Aorta (tissue), 5 donors: ENCODE data around the gene ZNF780A. TPM values are rescaled to one million over a fixed set of nuclear protein-coding genes. Genes with fewer than 3 reads are reported as not detected.

ENCODE experiments used
- ATAC-seq: fragments of 200-7000 bp; cut with Tn5 transposase; one replicate; pipeline ENCODE4 v1.9.1; 2022; ENCODE audit warnings: moderate library complexity; ENCODE audit not compliant: low FRiP score
- DNase-seq, 2 donors: peaks; one replicate each; pipeline ENCODE4 v3.0.0-alpha.2; 2020
- H3K27ac ChIP-seq, 2 donors: one replicate each; pipeline ENCODE4 v1.5.1; 2013; ENCODE audit warnings: low read length in 2 of 2, mild to moderate bottlenecking in 2 of 2, moderate library complexity in 2 of 2, control low read depth in 1 of 2, inconsistent platforms in 1 of 2, low read depth in 1 of 2
- H3K27me3 ChIP-seq, 2 donors: one replicate each; pipeline ENCODE4 v1.6.1; 2013; ENCODE audit warnings: control low read depth in 1 of 2, low read length in 1 of 2, mild to moderate bottlenecking in 1 of 2, moderate library complexity in 1 of 2; ENCODE audit not compliant: insufficient read depth in 2 of 2, control insufficient read depth in 1 of 2
- H3K36me3 ChIP-seq, 2 donors: one replicate each; pipeline ENCODE4 v1.6.1; 2013; ENCODE audit warnings: control low read depth in 1 of 2, low read length in 1 of 2, mild to moderate bottlenecking in 1 of 2; ENCODE audit not compliant: insufficient read depth in 2 of 2, control insufficient read depth in 1 of 2
- H3K4me1 ChIP-seq, 2 donors: one replicate each; pipeline ENCODE4 v1.6.1; 2013; ENCODE audit warnings: low read length in 2 of 2, control low read depth in 1 of 2, mild to moderate bottlenecking in 1 of 2, moderate library complexity in 1 of 2; ENCODE audit not compliant: insufficient read depth in 2 of 2, control insufficient read depth in 1 of 2
- H3K4me3 ChIP-seq, 2 donors: one replicate each; pipeline ENCODE4 v1.5.1; 2013; ENCODE audit warnings: low read length in 2 of 2, control low read depth in 1 of 2, mild to moderate bottlenecking in 1 of 2
- H3K9me3 ChIP-seq: one replicate; pipeline ENCODE4 v1.6.1; 2013; ENCODE audit warnings: mild to moderate bottlenecking, low read length; ENCODE audit not compliant: control insufficient read depth
- WGBS, 2 donors: extraction: QIAGEN DNeasy Blood & Tissue Kit; methylation state at CpG; one replicate each; pipeline ENCODE4 v1.1.7; 2013; 5-methylcytosine and 5-hydroxymethylcytosine counted together
- intact Hi-C, 2 donors: fragments of 100-400 bp; cut with DNase I; formaldehyde crosslinking; loops; one replicate each; pipeline versions ENCODE4 v1.14.2 to v1.15.0; 2022
- polyA plus RNA-seq, 2 donors: library from polyadenylated mRNA; stranded (reverse); fragments of 200-250 nt; gene quantifications; one replicate each; pipeline ENCODE4 v1.2.3, GENCODE V29; 2013
- total RNA-seq, 2 donors: library from RNA; stranded (reverse); fragmentation: NEBNext Ultra II Directional; extraction: Animal tissue kit (Norgen Biotek cat#: 25700); gene quantifications; one replicate each; pipeline ENCODE4 v1.2.1, GENCODE V29; 2021
- donor health status: healthy with polysubstance abuse.
- donor health status: Bipolar disorder and iron deficiency.
- donor health status: DM: no; HTN: no; CAD: no.
- donor health status: DM: no; HTN: no; CAD: no.
- donor health status: DM: yes; HTN: yes; CAD: no.

ZNF780A gene
- total and polyA plus RNA-seq, 4 donors, result 2.1 to 20.4 (median 9.6) TPM

- DNase-seq (no peak), ATAC-seq (no peak)
- Histone ChIP-seq H3K27ac (no peak overlapping the region), H3K4me3 (no peak overlapping the region), H3K4me1 (peaks cover 0 to 3% of the 10 kb centered on the region in 2 donors), H3K36me3 (no peaks in the 10 kb centered on the region), H3K9me3 (no peaks in the 10 kb centered on the region), H3K27me3 (no peaks in the 10 kb centered on the region)
- WGBS, 2 donors, result 82 to 96% methylated on average over 1 of the region's 1 CpG
- intact Hi-C loops, result no loop called here
Measured at GRCh38 chr19:40093416-40093815, 2.7 kb upstream of the ZNF780A start.

GRCh38 chr19:40091205-40092129, 724 bp upstream of the ZNF780A start:
- 42 to 44% methylated on average over 10 of the region's 10 CpGs for WGBS, 2 donors
- Histone ChIP-seq H3K4me1 (peaks cover 0 to 3% of the 10 kb centered on the region in 2 donors), H3K4me3 (peak overlapping the region; percentile 71 to 75), H3K27ac (peak overlapping the region in 1 of 2 donors; percentile 17), H3K27me3 (no peaks in the 10 kb centered on the region), H3K36me3 (no peaks in the 10 kb centered on the region), H3K9me3 (no peaks in the 10 kb centered on the region)
- intact Hi-C loops, result no loop called here
- no peak for ATAC-seq
- DNase-seq, result no peak

DNA sequence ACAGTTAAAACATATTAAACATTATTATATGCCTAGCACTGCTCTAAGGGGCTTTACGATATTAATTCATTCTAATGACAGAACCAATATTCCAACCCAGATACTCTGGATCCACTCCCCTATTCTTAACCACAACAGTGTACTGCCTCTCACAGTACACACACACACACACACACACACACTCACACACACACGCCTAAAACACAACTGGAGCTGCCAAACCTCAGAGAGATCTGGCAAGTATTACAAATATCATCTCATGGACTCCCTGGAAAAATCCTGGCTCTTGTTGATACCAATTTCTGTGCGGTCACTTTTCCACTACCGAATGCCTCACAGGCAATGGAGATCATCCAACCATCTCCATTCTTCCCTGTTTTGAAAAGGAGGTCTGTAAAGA, 1.3 kb downstream of the ZNF780A start:
- DNase-seq (no peak), ATAC-seq (no peak)
- intact Hi-C loops, result no loop called here
- peak overlapping the region in 1 of 2 donors; percentile 75 for H3K4me3 ChIP-seq
- H3K27me3 ChIP-seq, result no peaks in the 10 kb centered on the region
- no peaks in the 10 kb centered on the region for H3K9me3 ChIP-seq
- H3K4me1 ChIP-seq, result peaks cover 0 to 3% of the 10 kb centered on the region in 2 donors
- 39% methylated on average over 4 of the region's 4 CpGs for WGBS, 2 donors
- H3K36me3 ChIP-seq, result no peaks in the 10 kb centered on the region
- H3K27ac ChIP-seq, result no peak overlapping the region

- H3K27me3 ChIP-seq, result no peaks in the 10 kb centered on the region
- intact Hi-C loops, result no loop called here
- no peaks in the 10 kb centered on the region for H3K9me3 ChIP-seq
- H3K4me3 ChIP-seq, result no peak overlapping the region
- no peaks in the 10 kb centered on the region for H3K36me3 ChIP-seq
- no peak overlapping the region for H3K27ac ChIP-seq
- peaks cover 0 to 3% of the 10 kb centered on the region in 2 donors for H3K4me1 ChIP-seq
- 96 to 97% methylated on average over 5 of the region's 5 CpGs for WGBS, 2 donors
- DNase-seq, result no peak
- ATAC-seq, result no peak
Measured at GRCh38 chr19:40088299-40089047, 2.3 kb downstream of the ZNF780A start.

- 85 to 88% methylated on average over 4 of the region's 4 CpGs for WGBS, 2 donors
- peaks cover 4 to 5% of the 10 kb centered on the region in 2 donors for H3K36me3 ChIP-seq
- H3K27ac ChIP-seq, result no peak overlapping the region
- no peak overlapping the region for H3K4me3 ChIP-seq
- DNase-seq (no peak), ATAC-seq (no peak)
- no peaks in the 10 kb centered on the region for H3K27me3 ChIP-seq
- H3K9me3 ChIP-seq, result no peaks in the 10 kb centered on the region
- peaks cover 0 to 3% of the 10 kb centered on the region in 2 donors for H3K4me1 ChIP-seq
- intact Hi-C loops, result no loop called here
Measured at GRCh38 chr19:40084948-40085347, 5.8 kb downstream of the ZNF780A start.

DNA sequence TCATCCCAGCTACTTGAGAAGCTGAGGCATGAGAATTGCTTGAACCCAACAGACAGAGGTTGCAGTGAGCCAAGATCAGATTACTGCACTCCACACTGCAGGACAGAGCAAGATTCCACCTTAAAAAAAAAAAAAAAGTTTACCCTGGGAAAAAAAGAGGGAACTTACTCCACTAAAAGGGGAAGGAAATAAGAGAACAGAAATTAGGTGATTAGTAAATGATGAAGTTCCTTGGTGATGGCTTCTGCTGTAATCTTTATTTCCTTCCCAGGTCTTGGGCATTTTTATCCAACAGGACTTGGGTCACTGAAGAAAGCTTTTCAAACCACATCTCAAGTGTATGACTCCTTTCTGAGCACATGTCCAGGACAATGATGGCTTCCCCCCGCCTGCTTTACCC, 9.3 kb downstream of the ZNF780A start:
- WGBS, 2 donors, result 96% methylated on average over 1 of the region's 1 CpG
- DNase-seq (no peak), ATAC-seq (no peak)
- Histone ChIP-seq H3K9me3 (peaks cover 1% of the 10 kb centered on the region), H3K36me3 (peaks cover 10 to 14% of the 10 kb centered on the region in 2 donors), H3K4me3 (no peak overlapping the region), H3K27ac (no peak overlapping the region), H3K4me1 (no peaks in the 10 kb centered on the region), H3K27me3 (no peaks in the 10 kb centered on the region)
- intact Hi-C loops, result no loop called here

- H3K27ac ChIP-seq, result no peak overlapping the region
- WGBS, 2 donors, result 97 to 100% methylated on average over 1 of the region's 1 CpG
- no peaks in the 10 kb centered on the region for H3K27me3 ChIP-seq
- no peak for DNase-seq
- peaks cover 12 to 21% of the 10 kb centered on the region in 2 donors for H3K36me3 ChIP-seq
- peaks cover 3% of the 10 kb centered on the region for H3K9me3 ChIP-seq
- H3K4me3 ChIP-seq, result no peak overlapping the region
- intact Hi-C loops, result no loop called here
- H3K4me1 ChIP-seq, result no peaks in the 10 kb centered on the region
- no peak for ATAC-seq
Measured at GRCh38 chr19:40080289-40080688, 10.5 kb downstream of the ZNF780A start.

GRCh38 chr19:40078377-40078776, 12.4 kb downstream of the ZNF780A start:
- H3K27ac ChIP-seq, result no peak overlapping the region
- H3K4me1 ChIP-seq, result no peaks in the 10 kb centered on the region
- no peaks in the 10 kb centered on the region for H3K27me3 ChIP-seq
- peaks cover 7% of the 10 kb centered on the region for H3K9me3 ChIP-seq
- 94 to 98% methylated on average over 1 of the region's 1 CpG for WGBS, 2 donors
- H3K4me3 ChIP-seq, result no peak overlapping the region
- peaks cover 19 to 30% of the 10 kb centered on the region in 2 donors for H3K36me3 ChIP-seq
- ATAC-seq (no peak), DNase-seq (no peak)
- intact Hi-C loops, result no loop called here
